GM12873 (cell line): ENCODE results near the gene ATXN1.

Experiments
- CTCF ChIP-seq: IDR thresholded peaks from 2 replicates; pipeline ENCODE4 v1.5.1; 2012; ENCODE audit warnings: low read depth, mild to moderate bottlenecking, moderate library complexity, low read length, control low read depth; ENCODE audit not compliant: insufficient read depth; ENCODE audit errors: missing control alignments

Gene ATXN1

GRCh38 chr6:16474772-16475493, 286.3 kb downstream of the ATXN1 start:
- no peak for TF ChIP-seq CTCF

- no peak for TF ChIP-seq CTCF
Observed at GRCh38 chr6:16473908-16474771, 287.1 kb downstream of the ATXN1 start.

GRCh38 chr6:16473184-16473907, 287.9 kb downstream of the ATXN1 start:
- no peak for TF ChIP-seq CTCF

- TF ChIP-seq CTCF = no peak
Observed at GRCh38 chr6:16472349-16473069, 288.8 kb downstream of the ATXN1 start.

- TF ChIP-seq CTCF = no peak
Observed at GRCh38 chr6:16471910-16472297, 289.4 kb downstream of the ATXN1 start.

GRCh38 chr6:16471222-16471909, 289.9 kb downstream of the ATXN1 start:
- no peak for TF ChIP-seq CTCF
